ENCODE data around the gene SCAPER. TPM values are rescaled to one million over a fixed set of nuclear protein-coding genes. Genes with fewer than 3 reads are reported as not detected.
A peak's percentile ranks its signal among the peaks of the same experiment; 100 is the strongest.

SCAPER gene
- total and polyA plus RNA-seq, 4 donors: 3.3 to 18.0 (median 9.9) TPM

DNA sequence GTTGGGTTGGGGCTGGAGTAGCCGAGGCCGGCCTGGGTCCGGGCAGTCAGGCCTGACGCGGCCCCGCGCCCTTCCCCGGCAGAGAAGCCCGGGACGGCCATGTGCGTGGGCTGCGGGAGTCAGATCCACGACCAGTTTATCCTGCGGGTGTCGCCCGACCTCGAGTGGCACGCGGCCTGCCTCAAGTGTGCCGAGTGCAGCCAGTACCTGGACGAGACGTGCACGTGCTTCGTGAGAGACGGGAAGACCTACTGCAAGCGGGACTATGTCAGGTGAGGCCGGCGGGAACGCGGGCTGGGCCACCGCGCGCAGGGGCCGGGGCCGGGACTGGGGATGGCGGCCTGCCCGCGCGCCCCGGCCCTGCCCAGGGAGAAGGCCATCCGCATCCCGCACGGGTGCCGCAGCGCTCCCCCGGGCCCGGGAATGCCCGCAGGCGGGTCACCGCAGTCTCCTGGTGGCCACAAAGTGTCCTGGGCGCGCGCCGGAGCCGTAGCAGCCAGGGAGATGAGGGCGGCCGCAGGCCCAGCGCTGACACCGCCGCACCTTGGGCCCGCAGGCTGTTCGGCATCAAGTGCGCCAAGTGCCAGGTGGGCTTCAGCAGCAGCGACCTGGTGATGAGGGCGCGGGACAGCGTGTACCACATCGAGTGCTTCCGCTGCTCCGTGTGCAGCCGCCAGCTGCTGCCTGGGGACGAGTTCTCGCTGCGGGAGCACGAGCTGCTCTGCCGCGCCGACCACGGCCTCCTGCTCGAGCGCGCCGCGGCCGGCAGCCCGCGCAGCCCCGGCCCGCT, 567.2 kb downstream of the SCAPER start:
- 9% methylated on average over 89 of the region's 89 CpGs for WGBS
- Histone ChIP-seq H3K4me3 (ENCODE audit: low read depth in 1 of 3, low read length in 3 of 3) (peak overlapping the region in 1 of 3 donors; percentile 12), H3K27ac (ENCODE audit: low read depth in 1 of 2, low read length in 2 of 2) (no peak overlapping the region), H3K4me1 (ENCODE audit: control insufficient read depth in 4 of 4, insufficient read depth in 4 of 4, low read length in 3 of 4) (peaks cover 12 to 55% (median 30%) of the 10 kb centered on the region in 4 donors), H3K27me3 (ENCODE audit: control insufficient read depth in 4 of 4, insufficient read depth in 4 of 4, low read length in 3 of 4) (peaks cover 0 to 42% (median 24%) of the 10 kb centered on the region in 4 donors), H3K9ac (ENCODE audit: low read depth in 1 of 2, low read length in 2 of 2) (no peak overlapping the region), H3K9me3 (ENCODE audit: control insufficient read depth in 4 of 4, low read length in 3 of 4) (peaks cover 0 to 14% (median 1%) of the 10 kb centered on the region in 4 donors), H3K36me3 (ENCODE audit: control insufficient read depth in 4 of 4, insufficient read depth in 3 of 4, low read depth in 1 of 4, low read length in 3 of 4) (no peaks in the 10 kb centered on the region)
- DNase-seq (ENCODE audit: low spot score): no peak
- no peak for TF ChIP-seq HNF4G (IDR thresholded peaks at IDR 0.05)
- TF ChIP-seq, protein P1, sequence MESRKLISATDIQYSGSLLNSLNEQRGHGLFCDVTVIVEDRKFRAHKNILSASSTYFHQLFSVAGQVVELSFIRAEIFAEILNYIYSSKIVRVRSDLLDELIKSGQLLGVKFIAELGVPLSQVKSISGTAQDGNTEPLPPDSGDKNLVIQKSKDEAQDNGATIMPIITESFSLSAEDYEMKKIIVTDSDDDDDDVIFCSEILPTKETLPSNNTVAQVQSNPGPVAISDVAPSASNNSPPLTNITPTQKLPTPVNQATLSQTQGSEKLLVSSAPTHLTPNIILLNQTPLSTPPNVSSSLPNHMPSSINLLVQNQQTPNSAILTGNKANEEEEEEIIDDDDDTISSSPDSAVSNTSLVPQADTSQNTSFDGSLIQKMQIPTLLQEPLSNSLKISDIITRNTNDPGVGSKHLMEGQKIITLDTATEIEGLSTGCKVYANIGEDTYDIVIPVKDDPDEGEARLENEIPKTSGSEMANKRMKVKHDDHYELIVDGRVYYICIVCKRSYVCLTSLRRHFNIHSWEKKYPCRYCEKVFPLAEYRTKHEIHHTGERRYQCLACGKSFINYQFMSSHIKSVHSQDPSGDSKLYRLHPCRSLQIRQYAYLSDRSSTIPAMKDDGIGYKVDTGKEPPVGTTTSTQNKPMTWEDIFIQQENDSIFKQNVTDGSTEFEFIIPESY (IDR thresholded peaks at IDR 0.05): no peak

DNA sequence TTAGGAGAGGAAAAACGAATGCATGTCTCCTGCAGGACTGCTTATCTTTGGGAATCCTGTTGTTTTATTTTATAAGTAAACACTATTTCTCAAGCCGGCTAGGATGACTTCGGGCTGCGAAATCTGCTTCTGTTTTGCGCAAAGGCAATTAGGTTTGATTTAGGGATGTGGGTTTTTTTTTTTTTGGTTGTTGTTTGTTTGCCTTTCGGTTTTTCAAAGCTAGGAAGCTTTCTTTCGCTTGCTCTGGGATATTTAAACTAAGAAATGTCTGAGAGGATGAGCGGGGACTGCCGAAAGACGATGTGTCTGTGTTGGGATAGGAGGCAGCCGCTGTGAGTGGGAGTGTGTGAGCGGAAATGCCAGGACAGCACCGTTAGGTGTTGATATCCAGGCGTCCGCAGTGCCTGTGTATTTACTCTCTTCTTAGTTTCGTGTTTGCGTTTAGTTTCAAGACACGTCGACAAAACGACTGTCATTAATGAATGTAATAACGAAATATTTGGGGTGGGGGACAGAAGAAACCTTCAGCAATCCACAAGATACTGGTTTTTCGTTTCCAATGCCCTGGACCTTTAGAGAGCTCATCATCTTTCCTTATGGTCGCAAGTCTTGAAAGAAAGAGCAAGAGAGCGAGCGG, 568.0 kb downstream of the SCAPER start:
- no peak overlapping the region for H3K4me3 ChIP-seq (ENCODE audit: low read depth in 1 of 3, low read length in 3 of 3)
- DNase-seq (ENCODE audit: low spot score): peak; percentile 30
- no peaks in the 10 kb centered on the region for H3K36me3 ChIP-seq (ENCODE audit: control insufficient read depth in 4 of 4, insufficient read depth in 3 of 4, low read depth in 1 of 4, low read length in 3 of 4)
- WGBS: 9% methylated on average over 25 of the region's 25 CpGs
- no peak overlapping the region for H3K9ac ChIP-seq (ENCODE audit: low read depth in 1 of 2, low read length in 2 of 2)
- peaks cover 0 to 14% (median 1%) of the 10 kb centered on the region in 4 donors for H3K9me3 ChIP-seq (ENCODE audit: control insufficient read depth in 4 of 4, low read length in 3 of 4)
- H3K27ac ChIP-seq (ENCODE audit: low read depth in 1 of 2, low read length in 2 of 2): no peak overlapping the region
- H3K27me3 ChIP-seq (ENCODE audit: control insufficient read depth in 4 of 4, insufficient read depth in 4 of 4, low read length in 3 of 4): peaks cover 0 to 41% (median 23%) of the 10 kb centered on the region in 4 donors
- peaks cover 12 to 50% (median 25%) of the 10 kb centered on the region in 4 donors for H3K4me1 ChIP-seq (ENCODE audit: control insufficient read depth in 4 of 4, insufficient read depth in 4 of 4, low read length in 3 of 4)
- TF ChIP-seq RXRA (IDR thresholded peaks at IDR 0.05): no peak
- TF ChIP-seq, protein P2, sequence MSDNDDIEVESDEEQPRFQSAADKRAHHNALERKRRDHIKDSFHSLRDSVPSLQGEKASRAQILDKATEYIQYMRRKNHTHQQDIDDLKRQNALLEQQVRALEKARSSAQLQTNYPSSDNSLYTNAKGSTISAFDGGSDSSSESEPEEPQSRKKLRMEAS (IDR thresholded peaks at IDR 0.05): no peak
- TF ChIP-seq, protein P1 (IDR thresholded peaks at IDR 0.05): no peak
- TF ChIP-seq TAF1 (conservative IDR thresholded peaks at IDR 0.05): no peak
- TF ChIP-seq HNF4A (conservative IDR thresholded peaks at IDR 0.05): no peak
- TF ChIP-seq, protein P3, sequence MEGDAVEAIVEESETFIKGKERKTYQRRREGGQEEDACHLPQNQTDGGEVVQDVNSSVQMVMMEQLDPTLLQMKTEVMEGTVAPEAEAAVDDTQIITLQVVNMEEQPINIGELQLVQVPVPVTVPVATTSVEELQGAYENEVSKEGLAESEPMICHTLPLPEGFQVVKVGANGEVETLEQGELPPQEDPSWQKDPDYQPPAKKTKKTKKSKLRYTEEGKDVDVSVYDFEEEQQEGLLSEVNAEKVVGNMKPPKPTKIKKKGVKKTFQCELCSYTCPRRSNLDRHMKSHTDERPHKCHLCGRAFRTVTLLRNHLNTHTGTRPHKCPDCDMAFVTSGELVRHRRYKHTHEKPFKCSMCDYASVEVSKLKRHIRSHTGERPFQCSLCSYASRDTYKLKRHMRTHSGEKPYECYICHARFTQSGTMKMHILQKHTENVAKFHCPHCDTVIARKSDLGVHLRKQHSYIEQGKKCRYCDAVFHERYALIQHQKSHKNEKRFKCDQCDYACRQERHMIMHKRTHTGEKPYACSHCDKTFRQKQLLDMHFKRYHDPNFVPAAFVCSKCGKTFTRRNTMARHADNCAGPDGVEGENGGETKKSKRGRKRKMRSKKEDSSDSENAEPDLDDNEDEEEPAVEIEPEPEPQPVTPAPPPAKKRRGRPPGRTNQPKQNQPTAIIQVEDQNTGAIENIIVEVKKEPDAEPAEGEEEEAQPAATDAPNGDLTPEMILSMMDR (IDR thresholded peaks at IDR 0.05; ENCODE audit: low read depth, low read length, missing input control): no peak
- TF ChIP-seq EGR1 (IDR thresholded peaks at IDR 0.05; ENCODE audit: low read depth in 2 of 2): no peak
- TF ChIP-seq, protein P4, sequence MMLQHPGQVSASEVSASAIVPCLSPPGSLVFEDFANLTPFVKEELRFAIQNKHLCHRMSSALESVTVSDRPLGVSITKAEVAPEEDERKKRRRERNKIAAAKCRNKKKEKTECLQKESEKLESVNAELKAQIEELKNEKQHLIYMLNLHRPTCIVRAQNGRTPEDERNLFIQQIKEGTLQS (IDR thresholded peaks at IDR 0.05): no peak
- no peak for TF ChIP-seq NR2F2 (IDR thresholded peaks at IDR 0.05)
- no peak for TF ChIP-seq FOXA2 (IDR thresholded peaks at IDR 0.05)
- no peak for TF ChIP-seq HNF4G (IDR thresholded peaks at IDR 0.05)
- no peak for TF ChIP-seq FOXA1 (IDR thresholded peaks at IDR 0.05)
- no peak for TF ChIP-seq SP1 (IDR thresholded peaks at IDR 0.05)
- no peak for TF ChIP-seq GABPA (IDR thresholded peaks at IDR 0.05 in 1 of 2, conservative IDR thresholded peaks at IDR 0.05 in 1 of 2)
- TF ChIP-seq YY1 (IDR thresholded peaks at IDR 0.05): no peak
